DND-41 (cell line): ENCODE measurements around the gene CENPB.

Experiments
- CTCF ChIP-seq: IDR thresholded peaks from 2 replicates; pipeline ENCODE4 v1.5.1; 2012; ENCODE audit warnings: borderline replicate concordance, low read length, moderate library complexity, mild to moderate bottlenecking; ENCODE audit not compliant: poor library complexity, severe bottlenecking; ENCODE audit errors: extremely low read depth
- EZH2 ChIP-seq: IDR thresholded peaks from 3 replicates; pipeline ENCODE4 v1.6.1; 2012; ENCODE audit warnings: borderline replicate concordance, low read depth, mild to moderate bottlenecking, moderate library complexity, low read length, inconsistent platforms; ENCODE audit not compliant: severe bottlenecking

GRCh38 chr20:3796477-3797225 is 10.1 kb upstream of the CENPB start:
- TF ChIP-seq CTCF (no peak), EZH2 (no peak)
